Kidney capillary endothelial cell (primary cell): ENCODE data around the gene ADA.
"Not testable (repeated sequence)": the region's sequence is repeated elsewhere in the genome, so short reads cannot be mapped to it uniquely, and the experiment has no call there.

Experiments
- DNase-seq: peaks from one replicate; pipeline ENCODE4 v3.0.0-alpha.2; 2018; ENCODE audit warnings: low spot score

ADA gene

DNA sequence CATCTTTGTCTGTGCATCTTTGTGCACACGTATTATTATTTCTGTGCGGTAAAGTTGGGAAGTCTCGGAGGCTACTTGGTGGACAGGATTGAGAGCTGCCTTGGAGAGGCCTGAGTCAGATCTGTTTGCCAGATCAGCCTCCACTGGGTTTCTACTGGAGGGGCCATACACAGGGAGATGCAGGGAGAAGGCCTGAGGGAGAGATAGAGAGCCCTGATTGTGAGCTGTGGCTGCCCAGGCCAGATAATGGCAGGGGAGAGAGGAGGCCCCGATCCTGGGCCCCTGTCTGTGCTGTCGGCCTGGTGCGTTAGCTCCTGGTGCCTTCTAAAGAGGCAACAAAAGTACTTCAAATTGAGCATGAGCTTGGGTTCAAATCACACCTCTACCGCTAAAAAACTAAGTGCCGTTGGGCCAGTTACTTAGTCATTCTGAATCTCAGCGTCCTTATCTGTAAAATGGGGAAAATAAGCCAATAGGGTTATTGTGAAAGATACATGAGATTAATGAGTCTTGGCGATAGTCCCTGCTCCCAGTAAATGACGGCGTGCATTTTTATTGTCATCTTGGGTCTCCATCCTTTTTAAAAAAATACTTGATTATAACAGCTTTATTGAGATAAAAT lies 27.6 kb upstream of the ADA start:
- no peak for DNase-seq

DNA sequence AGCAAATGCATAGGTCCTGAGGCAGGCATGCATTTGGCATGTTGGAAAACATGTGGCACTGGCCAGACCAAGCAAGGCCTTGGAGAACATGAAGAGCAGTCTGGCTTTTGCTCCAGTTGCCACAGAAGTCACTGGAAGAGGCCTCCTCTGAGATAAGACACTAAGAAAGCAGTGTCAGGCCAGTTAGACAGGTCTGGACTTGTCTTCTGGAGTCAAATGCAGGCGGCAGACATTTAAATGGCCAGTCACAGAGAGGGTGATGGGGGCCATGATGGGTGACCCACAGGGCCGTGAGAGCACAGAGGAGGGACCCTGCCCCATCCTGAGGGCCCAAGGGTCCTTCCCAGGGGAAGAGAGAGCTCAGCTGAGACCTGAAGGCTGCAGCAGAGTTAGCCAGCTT lies 26.7 kb upstream of the ADA start:
- no peak for DNase-seq

DNA sequence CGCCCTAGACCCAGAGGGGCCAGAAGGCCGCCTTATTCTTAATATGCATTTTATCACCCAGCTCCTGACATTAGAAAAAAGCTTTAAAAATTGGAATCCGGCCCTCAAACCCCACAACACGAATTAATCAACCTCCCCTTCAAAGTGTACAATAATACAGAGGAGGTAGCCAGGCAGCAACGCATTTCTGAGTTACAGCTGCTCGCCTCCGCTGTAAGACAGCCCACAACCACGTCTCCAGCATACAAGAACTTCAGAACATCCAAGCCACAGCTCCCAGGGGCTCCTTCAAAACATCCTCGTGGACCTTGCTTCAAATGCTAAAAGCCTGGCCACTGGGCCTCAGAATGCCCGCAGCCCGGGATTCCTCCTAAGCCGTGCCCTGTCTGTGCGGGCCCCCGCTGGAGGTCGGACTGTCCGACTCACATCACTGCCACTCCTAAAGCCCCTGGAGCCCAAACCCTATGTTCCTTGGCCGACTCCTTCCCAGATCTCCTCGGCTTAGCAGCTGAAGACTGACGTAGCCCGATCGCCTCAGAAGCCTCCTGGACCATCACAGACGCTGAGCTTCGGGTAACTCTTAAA lies 20.9 kb upstream of the ADA start:
- DNase-seq, result not testable (repeated sequence)

DNA sequence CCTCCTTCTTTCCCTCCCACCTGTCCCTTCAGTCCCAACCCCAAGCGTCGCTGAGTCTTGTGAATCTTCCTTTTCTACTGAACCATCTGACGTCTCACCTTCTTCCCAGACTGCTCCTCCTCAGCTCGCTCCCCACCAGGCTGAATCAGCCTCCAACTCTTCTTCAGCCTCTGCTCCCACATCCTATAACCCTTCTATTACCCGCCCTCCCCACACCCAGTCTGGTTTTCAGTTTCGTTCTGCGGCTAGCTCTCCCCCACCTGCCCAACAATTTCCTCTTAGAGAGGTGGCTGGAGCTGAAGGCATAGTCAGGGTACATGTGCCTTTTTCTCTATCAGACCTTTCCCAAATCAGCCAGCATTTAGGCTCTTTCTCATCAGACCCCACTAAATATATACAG lies 20.0 kb upstream of the ADA start:
- not testable (repeated sequence) for DNase-seq

DNA sequence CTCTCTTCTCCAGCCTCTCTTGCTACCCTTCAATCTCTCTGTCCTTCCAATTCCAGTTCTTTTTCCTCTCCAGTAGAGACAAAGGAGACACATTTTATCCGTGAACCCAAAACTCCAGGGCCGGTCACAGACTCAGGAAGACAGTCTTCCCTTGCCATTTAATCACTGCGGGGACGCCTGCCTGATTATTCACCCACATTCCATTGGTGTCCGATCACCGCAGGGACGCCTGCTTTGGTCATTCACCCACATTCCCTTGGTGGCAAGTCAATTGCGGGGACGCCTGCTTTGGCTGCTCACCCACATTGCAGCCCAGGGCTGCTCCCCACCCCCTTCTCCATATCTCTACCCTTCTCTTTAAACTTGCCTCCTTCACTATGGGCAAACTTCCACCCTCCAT lies 19.4 kb upstream of the ADA start:
- not testable (repeated sequence) for DNase-seq

DNA sequence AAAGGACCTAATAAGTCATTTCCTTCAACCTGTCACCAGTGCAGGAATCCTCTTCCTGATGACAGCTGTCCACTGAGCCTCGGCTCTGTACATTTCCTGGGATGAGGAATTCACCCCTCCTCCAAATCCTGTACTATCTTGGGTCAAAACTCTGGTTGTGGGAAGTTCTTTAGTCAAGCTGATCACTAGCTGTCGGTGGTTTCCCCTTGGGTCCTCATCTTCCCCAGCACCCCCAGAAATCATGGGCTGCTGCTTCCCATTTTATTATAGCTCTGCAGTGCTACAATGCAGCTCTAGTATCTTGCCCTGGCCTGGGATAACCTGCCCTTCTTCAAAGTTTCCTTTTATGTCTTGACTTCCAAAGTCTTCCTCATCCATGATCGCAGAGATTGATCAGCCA lies 14.6 kb upstream of the ADA start:
- no peak for DNase-seq

DNA sequence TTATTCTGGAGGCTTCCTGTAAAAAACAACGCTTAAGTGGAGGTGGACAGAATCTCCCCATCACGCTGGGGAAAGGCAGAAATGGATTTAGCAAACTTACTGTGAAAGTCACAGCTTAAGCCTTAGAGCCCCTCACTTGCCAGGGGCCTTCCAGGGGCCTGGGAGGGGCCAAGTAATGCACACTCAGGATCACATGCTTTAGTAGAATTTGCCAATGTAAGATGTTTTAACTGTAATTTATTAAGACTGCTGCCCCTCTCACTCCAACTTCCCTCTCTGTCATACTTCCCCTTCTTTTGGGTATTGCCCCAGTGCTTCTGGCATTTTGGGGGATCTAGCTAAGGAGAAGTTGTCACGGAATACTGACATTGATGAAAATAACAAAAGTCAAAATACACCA lies 12.6 kb upstream of the ADA start:
- DNase-seq, result no peak

DNA sequence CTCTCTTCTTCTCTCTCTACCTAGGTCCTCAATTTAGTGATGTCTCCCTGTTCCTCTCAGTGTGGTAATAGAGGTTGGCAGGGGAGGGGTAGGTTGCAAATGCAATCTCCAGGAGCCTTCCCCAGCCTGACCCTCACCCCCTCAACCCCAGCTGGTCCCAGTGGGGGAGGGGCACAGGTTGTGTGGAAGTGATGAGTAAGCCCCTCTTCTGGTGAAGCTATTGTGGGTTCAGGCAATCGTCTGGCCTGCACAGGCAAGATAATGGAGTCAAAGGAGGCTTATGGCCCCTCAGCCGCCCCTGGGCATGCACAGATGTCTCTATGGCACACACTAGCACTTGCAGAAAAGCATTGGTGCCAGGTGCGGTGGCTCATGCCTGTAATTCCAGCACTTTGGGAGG lies 10.8 kb upstream of the ADA start:
- no peak for DNase-seq

DNA sequence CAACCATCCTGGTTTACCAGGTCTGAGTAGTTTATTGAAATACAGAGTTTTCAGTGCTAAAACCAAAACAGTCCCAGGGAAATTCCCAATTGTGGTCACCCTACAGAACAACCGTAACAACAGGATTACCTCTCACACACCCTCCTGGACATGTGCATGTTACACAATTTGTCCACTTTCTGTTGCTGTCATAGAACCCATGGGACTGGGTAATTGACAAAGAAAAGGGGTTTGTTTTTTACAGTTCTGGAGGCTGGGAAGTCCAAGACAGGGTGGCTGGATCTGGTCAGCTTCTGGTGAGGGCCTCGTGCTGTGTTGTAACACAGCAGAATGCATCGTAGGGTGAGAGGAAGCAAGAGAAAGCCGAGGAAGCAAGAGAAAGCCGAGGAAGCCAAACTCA lies 9.1 kb upstream of the ADA start:
- no peak for DNase-seq

DNA sequence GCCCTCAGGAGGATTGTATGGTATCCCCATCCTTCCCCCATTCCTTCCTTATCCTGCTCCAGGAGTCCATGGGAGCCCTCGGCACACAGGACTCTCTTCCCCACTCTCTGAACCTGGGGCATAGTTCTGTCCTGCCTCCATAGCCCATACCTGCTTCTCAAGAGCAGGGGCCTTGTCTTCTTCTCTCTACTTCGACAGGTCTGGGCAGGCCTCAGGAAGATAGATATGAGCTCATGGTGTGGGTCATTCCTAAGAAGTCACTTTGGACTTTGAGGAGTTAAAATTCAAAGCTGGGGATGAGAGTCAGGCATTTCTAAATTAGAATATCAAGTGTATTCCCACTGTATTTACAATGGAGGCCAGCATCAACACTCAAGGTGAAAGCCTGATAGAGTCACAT lies 8.4 kb upstream of the ADA start:
- no peak for DNase-seq

DNA sequence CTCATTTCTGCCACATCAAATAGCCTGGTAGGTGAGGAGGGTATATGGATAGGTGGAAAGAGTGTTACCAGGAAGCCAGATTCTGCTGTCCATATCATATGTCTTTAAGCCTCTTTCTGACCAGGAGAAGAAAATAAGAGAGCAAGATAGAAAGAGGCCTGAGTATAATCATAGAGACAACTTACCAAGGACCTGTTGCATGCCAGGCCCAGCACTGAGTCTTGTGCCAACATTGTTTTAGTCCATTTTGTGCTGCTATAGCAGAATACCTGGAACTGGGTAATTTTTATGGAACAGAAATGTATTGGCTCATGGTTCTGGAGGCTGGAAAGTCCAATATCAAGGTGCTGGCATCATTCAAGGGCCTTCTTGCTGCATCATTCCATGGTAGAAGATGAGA lies 7.3 kb upstream of the ADA start:
- DNase-seq, result no peak

DNA sequence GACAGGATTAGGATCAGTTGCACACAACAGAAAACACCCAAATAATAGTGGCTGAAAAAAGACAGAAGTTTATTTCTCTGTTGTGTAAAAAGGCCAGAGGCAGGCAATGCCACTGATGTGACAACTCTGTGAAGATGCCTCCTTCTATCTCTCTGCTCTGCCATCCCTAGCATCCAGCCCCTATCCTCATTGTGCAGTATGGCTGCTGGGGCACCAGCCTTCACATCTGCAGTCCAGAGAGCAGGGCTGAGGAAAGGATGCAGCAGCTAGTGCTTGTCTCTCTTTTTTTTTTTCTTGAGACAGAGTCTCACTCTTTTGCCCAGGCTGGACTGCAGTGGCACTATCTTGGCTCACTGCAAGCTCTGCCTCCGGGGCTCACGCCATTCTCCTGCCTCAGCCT lies 6.4 kb upstream of the ADA start:
- no peak for DNase-seq

DNA sequence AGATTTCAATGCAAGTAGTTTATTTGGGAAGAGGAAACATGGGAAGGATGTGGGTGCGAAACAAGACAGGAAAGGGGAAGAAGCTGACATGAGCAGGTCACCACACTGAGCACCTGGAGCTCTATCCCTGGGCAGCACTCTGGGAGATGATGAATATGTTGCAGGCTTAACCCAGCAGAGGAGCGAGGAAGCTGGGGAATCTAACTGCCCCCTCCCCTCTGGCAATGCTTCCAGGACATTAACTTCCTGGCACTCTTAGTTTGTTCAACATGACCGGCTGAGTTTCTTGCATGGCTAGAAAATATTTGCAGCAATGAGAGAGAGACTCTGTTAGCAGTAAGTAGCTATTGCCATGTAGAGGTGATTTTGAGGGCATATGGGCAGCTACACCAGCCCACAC lies 4.9 kb upstream of the ADA start:
- DNase-seq, result no peak

DNA sequence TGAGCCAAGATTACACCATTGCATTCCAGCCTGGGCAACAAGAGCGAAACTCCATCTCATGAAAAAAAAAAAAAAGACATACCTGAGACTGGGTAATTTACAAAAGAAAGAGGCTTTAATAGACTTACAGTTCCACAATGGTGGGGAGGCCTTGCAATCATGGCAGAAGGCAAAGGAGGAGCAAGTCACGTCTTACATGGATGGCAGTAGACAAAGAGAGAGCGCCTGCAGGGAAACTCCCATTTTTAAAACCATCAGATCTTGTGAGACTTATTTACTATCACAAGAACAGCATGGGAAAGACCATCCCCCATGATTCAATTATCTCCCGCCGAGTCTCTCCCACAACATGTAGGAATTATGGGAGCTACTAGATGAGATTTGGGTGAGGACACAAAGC lies 2.7 kb upstream of the ADA start:
- DNase-seq, result not testable (repeated sequence)

DNA sequence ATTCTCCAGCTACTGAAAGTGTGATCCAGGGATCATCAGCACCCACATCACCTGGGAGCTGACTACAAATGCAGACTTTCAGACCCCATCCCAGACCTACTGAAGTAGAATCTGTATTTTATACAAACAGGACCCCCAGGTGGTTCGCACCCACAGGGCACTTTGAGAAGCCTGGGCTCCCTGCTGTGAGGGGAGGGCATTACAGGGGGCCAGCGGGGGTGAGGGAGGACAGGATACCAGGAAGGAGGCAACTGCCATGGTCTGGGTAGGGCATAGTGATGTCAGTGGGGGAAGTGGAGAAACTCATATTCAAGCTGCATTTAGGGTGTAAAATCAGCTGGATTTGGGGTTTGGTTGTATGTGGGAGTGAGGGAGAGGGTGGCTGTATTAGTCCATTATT lies 2.0 kb upstream of the ADA start:
- no peak for DNase-seq

DNA sequence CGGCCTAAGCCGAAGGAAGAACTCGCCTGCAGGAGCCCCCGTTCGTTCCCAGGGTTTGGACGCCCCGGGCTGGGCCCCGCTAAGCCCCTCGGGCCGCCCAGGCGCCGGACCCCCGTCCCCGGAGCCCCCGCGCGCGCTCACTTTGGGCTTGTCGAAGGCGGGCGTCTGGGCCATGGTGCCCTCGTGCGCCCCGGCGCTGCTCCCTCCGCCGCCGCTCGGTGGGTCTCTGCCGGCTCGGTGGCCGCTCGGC lies 140 bp downstream of the ADA start:
- DNase-seq, result no peak

DNA sequence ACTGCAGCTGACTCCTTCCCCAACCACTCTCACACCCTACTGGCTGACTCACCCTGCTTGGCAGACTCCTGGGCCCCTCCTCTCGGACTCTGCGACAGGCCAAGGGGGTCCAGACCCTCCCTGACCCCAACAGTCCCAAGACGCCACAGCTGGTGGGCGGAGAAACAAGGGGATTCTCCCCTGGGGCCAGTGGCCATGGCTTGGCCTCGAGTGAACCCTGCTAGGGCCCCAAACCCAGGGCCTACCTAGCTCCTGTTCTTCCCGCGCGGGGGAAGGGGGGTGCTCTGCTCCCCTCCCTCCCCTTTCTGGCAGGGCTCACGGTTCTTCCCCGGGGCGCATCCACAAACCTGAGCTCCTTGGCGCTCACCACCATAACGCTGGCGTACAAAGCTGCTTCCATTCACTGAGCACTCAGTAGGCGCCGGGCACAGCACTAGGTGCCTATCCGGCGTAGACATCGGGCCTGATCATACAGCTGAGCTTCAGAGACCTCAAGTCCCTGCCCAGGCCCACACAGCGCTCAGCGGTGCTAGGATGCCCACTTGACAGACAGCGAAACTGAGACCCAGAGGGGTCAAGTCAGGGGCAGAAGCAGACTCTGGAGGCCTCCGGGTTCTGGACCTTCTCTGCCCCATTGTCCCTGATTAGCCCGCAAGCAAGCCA lies 597 bp downstream of the ADA start:
- no peak for DNase-seq

DNA sequence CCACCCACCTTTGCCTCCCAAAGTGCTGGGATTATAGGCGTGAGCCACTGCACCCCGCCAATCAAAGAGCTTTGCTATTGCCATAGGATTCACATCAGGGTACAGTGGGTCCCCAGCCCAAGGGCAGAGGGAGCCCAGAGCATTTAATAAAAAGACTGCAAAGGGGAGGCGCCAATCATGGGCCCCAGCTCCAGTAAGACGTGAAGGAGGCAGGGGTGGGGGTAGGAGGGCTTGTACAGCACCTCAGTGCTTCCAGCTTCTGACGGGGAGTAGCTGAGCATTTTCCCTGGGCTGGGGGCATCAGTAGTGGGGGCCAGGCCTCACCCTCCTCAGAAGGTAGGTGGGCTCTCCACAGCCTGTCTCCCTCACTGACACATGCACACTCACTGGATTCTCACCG lies 1.5 kb downstream of the ADA start:
- no peak for DNase-seq

DNA sequence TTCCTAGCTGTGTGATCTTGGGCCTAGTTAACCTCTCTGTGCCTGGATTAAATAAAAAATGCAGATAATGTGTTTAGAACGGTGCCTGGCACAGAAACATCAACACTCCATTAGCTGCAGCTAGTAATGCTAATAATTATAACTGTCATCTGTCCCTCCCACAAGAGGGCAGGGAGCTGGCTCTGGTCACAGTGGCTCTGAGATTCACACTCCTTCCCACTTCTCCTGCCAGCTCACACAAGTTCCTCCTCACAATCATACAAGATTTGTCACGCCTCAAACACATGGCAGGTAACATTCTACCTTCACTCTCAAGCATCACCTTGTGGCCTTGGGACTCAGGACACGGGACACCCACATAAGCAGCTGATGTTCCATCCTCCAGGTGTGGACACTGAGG lies 2.4 kb downstream of the ADA start:
- no peak for DNase-seq

DNA sequence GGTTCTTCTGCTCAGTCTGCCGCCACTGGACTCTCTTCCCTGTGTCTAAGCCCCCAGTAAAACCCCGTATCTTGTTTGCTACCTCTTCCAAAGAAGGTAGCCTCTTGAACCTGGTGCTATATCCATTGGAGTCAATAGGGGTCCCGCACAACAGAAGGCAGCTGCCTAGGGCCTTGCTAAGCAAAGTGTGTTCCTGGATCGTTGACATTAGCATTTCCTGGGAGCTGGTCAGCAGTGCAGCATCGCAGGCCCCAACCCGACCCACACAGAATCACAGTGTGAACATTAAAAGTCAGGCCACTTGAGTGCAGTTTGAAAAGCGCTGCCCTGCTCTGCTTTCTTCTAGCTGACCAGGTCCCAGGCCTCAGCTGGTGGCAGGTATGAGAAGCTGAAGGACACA lies 2.9 kb downstream of the ADA start:
- no peak for DNase-seq

DNA sequence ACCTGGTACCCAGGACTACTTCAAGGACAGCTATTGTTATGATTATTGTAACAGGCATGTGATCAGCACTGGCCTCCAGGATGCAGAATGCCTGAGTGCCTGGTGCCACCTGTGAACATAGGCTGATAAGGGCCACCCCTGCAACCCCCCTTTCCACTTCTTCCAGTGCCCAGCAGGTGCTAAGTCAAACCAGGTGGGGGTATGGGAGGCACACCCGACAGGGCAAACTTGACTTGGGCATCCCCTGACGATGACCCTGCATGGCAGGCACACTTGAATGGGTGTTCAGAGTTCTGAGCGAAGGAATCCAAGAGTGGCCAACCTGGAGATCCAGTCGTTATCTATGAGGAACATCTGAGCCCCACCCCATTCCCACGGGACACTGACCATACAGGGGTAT lies 3.4 kb downstream of the ADA start:
- no peak for DNase-seq

DNA sequence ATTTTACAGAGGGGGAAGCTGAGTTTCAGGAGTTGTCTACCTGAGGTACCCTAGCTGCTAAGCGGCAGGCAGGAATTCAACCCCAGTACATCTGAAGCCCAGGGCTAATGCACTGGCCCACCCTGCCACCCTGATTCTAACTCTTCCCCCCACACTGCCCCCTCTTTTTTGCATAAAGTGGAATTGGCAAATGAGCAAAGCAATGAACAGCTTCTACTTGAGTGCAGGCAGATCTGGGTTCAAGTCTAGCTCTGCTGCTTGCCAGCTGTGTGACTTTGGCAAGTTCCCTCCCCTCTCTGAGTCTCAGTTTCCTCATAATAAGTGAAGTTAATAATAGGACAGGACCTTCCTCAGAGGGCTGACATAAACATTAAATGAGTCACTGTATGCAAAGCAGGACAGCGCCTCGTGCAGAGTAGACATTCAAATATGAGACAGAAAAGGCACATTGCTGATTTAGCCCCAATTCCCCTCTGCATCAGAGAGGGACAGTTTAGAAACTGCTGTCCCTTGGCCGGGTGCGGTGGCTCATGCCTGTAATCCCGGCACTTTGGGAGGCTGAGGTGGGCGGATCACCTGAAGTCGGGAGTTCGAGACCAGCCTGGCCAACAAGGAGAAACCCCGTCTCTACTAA lies 4.7 kb downstream of the ADA start:
- DNase-seq, result peak; percentile 63

DNA sequence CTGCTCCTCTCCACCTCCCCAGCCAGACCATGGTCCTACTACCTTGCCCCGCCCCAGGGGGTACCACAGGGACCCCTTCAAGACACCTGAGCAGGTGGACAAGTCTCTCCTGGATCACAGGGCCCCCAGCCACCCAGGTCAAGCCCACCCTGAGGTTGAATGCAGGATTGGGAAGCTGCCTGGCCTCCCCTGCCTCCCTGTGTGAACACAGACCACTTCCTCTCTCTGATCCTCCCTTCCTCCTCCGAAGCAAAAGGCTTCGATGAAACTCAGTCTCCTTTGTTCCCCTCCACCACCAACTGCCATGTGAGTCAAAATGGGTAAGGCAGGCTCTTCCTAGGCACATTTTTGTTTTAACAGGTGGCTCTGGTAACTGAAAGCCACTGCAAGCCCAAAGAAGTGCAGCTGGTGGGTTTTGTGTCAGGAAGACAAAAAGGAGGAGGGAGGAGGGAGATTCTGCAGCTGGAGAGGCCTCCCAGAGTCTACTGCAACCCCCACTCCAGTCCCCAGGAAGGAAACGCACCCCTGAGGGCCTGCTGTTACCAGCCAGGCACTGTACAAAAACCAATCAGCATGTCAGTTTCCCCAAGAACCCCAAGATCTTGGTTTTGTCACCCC lies 5.4 kb downstream of the ADA start:
- no peak for DNase-seq
